ENCODE data around the gene MPHOSPH8.

- no peak for TF ChIP-seq ATF3 (IDR thresholded peaks at IDR 0.05)
- no peak for TF ChIP-seq CTCF (IDR thresholded peaks at IDR 0.05; ENCODE audit: low read depth, low read length, missing input control)
Measured at GRCh38 chr13:19586904-19587634, 46.4 kb upstream of the MPHOSPH8 start.

Data from liver (tissue), 3 donors.